ENCODE results near the gene APOLD1.
"Not testable (repeated sequence)": the region's sequence is repeated elsewhere in the genome, so short reads cannot be mapped to it uniquely, and the experiment has no call there.

The APOLD1 gene

DNA sequence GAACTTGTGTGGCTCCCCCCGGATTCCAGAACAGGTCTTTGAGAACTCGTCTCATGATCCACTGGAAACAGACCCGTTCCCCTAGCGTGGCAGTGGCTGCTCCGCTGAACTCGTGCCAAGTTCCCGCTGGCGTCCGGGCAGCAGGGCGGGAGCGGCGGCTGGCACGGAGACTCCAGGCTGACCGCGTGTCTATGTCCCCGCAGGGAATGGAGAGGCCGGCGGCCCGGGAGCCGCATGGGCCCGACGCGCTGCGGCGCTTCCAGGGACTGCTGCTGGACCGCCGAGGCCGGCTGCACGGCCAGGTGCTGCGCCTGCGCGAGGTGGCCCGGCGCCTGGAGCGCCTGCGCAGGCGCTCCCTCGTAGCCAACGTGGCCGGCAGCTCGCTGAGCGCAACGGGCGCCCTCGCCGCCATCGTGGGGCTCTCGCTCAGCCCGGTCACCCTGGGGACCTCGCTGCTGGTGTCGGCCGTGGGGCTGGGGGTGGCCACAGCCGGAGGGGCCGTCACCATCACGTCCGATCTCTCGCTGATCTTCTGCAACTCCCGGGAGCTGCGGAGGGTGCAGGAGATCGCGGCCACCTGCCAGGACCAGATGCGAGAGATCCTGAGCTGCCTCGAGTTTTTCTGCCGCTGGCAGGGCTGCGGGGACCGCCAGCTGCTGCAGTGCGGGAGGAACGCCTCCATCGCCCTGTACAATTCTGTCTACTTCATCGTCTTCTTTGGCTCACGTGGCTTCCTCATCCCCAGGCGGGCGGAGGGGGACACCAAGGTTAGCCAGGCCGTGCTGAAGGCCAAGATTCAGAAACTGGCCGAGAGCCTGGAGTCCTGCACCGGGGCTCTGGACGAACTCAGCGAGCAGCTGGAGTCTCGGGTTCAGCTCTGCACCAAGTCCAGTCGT lies 1.5 kb downstream of the APOLD1 start:
- DNase-seq (ENCODE audit: low read depth, low spot score), result no peak

DNA sequence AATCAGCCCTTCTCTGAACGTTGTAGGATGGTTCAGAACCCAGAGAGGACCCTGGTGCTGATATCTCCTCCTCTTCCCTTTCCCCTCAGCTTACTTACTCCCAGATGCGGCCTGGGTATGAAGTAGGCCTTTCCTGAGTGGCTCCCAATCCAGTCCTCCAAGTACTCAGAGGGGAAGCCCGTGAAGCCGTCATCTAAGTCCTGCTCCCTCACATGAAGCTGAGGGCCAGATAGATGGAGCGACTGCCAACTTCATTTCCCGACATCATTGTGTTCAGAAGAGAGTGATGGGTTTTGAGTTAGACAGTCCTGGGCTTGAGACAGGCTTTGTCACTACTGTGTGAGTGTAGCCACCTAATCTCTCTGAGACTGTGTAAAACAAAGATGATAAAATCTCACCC lies 2.7 kb downstream of the APOLD1 start:
- no peak for DNase-seq (ENCODE audit: low read depth, low spot score)

DNA sequence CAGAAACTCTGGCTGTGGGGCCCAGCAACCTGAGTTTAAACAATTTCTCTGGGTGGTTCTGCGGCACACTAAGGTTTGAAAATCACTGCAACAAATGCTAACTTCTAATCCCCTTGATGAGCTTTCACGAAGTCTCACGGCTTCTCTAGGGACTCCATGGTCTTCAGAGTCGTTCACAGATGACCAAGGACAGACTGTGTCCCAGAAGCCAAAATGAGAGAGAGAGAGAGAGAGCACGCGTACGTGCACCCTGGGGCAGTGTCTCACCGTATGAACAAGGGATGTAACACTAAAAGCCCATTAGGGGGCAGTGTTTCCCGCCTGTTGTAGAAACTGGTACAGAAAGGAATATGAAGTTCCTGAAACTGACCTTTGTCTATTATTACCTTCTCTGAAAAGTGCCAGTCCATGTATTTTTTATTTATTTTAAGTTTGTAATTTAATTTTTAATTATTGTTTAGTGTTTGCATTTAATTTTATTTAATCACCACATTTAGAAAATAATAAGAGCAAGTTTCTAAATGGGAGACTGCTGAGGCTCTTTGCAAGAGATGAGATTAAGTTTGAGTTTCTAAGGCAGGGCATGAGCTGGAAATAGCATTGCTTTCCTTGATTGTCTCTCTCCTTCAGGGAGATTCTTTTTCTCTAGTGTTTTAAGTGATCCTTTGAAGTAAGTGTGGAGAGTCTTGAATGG lies 3.4 kb downstream of the APOLD1 start:
- DNase-seq (ENCODE audit: low read depth, low spot score), result no peak

DNA sequence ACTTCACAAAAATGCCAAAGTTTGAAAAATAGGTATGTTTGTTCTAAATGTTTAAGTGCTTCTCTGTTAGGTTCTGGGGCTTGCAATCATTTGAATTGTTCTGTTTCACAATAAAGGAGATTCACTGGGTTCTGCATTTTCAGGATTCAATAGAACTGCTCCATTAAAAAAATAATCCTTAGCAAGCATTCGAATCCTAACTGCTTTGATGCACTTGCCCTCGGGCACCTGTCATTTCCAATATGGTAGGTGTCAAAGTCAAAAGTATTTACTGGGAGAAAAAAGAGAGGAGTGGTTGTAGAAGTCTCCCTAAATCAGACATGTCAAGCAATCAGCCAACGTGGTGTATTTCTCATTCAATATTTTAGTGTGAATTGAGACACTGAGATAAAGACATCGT lies 5.5 kb downstream of the APOLD1 start:
- no peak for DNase-seq (ENCODE audit: low read depth, low spot score)

DNA sequence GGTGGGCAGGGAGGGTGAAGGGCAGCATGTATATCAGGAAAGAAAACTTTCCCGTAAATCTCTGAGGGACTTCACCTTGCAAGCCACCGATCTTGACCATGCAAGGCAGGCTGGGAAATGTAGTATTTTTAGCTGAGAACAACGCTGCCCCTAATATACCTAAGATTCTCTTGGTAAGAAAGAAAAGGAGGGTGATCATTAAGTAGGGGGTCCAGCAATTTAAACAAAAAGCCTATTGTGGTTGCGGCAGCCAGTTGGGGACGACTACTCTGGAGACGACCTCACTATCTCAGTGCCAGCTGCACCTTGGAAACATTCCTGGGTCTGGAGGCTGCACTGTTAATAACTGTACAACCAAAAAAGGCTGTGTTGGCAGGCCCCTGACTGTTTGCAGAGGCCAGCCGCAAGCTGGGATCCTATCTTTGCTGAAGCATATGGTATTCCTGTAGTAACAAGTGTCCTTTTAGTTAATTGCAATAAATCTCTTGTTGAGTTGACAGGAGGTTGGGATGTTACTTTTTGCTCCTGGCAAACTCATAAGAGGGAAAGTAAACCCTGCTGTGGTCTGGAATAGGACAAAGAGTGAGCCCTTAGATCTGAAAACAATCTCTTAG lies 6.4 kb downstream of the APOLD1 start:
- no peak for DNase-seq (ENCODE audit: low read depth, low spot score)

DNA sequence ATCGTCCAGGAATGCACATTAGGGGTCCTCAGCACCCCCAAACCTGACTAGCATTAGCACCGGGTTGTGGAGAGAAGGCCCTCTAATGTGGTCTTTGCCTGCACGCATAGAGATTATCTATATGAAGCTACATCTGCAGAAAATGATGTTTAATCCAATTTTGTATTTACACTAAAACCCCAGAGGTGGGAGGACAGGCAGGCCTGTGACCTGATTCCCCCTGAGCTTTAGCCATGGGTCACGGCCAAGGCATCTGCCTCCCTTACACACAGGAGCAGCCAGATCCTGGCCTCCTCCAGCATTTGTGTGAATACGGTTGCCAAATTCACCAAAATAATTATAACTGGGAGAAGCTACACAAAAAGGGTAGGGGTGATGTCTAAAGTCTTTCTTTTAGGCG lies 7.0 kb downstream of the APOLD1 start:
- DNase-seq (ENCODE audit: low read depth, low spot score), result no peak

DNA sequence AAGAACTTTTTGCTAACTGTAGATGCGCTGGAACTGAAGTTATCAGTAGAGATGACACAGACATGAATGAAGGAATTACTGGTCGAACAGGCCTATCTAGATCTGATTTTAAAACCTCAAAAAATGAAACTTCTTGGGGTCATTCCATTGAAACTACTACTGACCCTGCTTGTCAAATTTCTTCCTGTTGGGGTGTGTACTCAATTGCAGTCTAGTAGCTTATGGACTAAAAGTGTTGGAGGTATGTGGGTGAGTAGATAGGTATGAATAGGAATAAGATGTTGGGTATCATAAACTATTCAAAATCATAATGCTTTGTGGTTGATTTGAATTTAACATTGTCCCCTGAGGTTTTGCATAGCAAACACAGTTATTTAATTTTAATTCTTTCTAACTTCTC lies 9.2 kb downstream of the APOLD1 start:
- no peak for DNase-seq (ENCODE audit: low read depth, low spot score)

DNA sequence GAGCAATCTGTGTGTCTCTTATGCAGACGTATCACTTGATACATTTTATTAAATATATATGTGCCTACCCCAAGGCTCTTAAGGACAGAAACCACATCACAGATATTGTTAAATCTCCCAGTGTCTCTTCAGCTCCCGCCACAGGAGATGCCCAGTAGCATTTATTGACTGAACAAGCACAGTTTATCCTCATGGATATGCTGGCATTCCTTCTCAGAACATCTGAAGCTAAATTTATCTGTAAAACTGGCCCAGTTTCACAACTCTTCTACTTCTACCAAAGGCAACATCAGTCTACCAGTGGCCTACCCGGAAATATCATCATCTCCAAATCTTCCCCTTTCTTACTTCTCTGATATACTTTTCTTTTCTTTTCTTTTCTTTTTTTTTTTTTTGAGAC lies 10.7 kb downstream of the APOLD1 start:
- DNase-seq (ENCODE audit: low read depth, low spot score), result no peak

DNA sequence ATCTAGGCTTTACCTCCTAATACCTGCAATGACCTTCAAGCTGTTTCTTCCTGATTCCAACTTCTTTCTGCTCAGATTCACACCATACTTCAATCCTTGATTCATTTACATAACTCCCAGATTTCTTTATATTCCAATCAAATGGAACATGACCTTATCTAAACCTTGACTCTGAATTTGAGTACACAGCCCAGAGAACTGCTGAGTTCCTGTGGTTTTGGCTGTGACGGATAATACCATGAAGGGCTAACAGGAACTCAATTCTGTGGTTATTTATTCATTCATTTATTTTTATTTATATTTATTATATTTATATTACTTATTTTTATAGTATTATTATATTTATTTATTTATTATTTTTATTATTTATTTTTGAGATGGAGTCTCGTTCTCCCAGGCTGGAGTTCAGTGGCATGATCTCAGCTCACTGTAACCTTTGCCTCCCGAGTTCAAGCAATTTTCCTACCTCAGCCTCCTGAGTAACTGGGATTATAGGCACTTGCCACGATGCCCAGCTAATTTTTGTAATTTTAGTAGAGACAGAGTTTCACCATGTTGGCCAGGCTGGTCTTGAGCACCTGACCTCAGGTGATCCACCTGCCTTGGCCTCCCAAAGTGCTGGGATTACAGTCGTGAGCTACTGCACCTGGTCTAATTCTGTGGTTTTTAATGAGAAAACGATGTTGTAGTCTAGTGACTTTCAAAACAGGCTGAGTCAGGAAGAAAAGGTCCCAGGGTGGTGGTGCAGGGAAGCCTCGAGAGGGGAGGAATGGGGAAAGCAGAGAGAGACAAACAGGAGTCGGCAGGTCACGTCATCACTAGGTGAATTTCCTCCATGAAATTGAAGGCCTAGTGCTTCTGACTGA lies 11.7 kb downstream of the APOLD1 start:
- DNase-seq (ENCODE audit: low read depth, low spot score), result no peak

DNA sequence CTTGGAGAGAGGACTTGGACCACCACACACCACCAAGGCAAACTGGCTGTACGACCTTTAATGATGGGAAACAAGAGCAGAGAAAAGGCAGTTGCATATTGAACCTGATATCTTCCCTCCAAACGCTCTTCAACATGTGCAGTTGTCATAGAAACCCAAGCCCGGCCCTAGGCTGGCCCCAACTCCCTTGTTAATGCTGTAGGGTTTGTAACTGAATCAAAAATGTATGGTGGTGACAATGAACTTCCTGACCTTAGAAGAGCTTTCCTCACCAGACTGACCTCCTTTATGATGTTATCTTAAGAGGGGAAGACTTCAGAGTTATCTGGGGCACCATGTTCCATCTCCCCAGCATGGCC lies 12.3 kb downstream of the APOLD1 start:
- no peak for DNase-seq (ENCODE audit: low read depth, low spot score)

DNA sequence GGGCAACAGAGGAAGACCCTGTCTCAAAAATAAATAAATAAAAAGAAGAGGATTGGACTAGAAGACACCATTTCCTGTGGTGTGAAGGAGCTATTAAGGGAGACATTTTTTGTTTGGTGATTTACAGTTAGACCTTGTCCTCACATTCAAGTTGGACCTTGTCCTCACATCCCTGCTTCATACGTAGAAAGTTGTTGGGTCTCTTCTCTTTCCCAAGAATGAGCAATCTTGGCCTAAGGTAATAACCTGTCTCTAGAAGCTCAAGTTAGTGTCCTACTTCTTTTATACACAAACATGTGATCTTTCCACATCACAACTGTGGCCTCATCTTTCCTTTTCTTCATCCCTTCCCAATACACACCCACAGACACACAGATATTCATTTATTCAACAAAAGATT lies 13.0 kb downstream of the APOLD1 start:
- DNase-seq (ENCODE audit: low read depth, low spot score), result no peak

DNA sequence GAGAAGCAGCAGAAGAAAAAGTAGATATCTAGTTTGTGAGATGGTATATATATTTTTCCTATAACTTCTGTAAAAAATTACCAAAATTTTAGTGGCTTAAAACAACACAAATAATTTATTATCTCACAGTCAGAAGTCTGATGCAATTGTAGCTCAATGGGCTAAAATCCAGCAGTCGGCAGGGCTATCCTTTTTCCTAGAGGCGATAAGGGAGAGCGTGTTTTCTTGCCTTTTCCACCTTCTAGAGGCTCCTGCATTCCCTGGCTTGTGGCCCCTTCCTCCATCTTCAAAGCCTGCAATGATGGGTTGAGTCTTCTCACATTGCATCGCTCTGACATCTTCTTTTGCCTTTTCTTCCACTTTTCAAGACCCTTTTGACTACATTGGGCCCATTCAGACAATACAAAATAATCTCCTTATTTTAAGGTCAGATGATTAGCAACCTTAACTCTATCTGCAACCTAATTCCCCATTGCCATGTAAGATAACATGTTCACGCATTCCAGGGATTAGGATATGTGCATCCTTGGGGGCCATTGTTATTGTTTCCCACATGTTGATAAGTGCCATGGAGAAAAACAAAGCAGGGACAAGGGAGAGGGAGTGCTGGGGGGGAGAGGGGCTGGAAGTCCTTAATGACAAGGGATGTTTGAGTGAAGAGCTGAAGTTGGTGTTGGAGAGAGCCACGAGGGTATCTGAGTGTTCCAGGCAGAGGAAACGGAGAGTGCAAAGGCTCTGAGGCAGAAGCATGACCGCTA lies 13.9 kb downstream of the APOLD1 start:
- DNase-seq (ENCODE audit: low read depth, low spot score), result no peak

DNA sequence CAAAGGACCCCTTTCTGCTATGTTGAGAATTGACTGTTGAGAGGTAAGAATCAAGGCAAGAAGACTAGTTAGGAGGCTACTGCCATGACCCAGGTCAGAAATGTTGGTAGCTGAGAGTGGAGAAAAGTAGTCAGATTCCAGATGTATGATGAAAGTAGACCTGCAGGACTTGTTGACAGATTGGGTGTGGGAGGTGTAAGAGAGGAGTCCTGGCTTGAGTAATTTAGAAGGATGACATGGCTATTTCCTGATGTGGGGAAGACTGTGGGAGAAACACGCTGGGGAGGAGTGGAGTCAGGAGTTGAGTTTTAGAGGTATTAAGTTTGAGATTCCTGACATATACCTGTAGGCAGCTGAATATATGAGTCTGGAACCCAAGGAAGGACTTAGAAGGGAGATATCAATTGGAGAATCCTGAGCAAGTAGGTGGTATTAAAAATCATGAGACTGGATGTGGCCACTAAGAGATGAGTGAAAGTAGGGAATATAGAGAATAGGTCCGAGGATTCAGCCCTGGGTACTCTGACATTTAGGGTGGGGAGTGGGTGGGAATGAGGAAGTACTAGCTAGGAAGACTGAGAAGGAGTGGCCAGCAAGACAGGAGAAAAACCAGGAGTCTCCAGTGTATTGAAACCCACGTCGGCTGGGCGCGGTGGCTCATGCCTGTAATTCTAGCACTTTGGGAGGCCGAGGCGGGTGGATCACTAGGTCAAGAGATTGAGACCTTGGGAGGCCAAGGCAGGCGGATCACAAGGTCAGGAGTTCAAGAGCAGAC lies 15.1 kb downstream of the APOLD1 start:
- no peak for DNase-seq (ENCODE audit: low read depth, low spot score)

DNA sequence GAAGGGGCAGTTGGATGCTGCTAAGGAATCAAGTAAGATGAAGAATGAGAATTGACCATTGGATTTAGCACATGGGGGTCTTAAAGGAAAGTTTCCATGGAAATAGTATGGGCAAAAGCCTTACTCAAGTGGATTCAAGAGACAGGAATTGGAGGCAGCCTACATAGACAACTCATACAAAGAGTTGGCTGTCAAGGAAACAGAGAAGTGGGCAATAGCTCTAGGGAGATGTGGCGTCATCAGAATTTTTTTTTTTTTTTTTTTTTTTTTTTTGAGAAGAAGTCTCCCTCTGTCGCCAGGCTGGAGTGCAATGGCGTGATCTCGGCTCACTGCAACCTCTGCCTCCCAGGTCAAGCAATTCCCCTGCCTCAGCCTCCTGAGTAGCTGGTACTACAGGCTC lies 16.2 kb downstream of the APOLD1 start:
- not testable (repeated sequence) for DNase-seq (ENCODE audit: low read depth, low spot score)

DNA sequence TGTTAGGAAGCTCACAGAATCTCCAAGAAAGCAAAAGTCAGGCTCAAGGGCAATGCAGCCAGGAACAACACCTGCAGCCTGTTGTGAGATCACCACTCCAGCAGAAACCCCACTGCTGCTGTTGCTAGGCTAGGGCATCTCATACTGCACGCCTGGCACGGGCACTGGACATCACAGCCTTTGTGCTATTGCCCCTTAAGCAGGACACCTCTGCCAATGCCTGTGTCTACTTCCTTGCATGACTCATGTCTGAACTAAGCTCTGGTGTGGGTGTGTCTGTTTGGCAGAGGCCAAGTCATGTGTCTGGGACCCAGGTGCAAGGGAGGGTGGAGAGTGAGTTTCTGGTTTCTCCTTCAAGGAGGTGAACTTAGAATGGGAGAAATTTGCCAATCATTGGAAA lies 17.7 kb downstream of the APOLD1 start:
- DNase-seq (ENCODE audit: low read depth, low spot score), result no peak

DNA sequence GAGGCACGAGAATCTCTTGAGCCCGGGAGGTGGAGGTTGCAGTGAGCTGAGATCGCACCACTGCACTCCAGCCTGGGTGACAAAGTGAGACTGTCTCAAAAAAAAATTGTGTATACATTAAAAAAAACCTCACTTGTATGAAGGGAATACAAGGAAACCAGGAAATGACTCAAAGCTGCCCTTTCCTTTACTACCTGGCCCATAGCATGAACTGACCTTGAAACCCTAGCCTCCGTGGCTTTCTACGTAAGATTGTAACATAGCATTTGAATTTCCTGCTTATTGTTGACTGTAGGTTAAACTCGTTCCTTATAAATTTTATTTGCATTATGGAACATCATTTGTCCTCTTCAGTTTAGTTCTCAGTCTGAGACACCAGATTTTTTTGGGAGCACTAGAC lies 18.6 kb downstream of the APOLD1 start:
- no peak for DNase-seq (ENCODE audit: low read depth, low spot score)

DNA sequence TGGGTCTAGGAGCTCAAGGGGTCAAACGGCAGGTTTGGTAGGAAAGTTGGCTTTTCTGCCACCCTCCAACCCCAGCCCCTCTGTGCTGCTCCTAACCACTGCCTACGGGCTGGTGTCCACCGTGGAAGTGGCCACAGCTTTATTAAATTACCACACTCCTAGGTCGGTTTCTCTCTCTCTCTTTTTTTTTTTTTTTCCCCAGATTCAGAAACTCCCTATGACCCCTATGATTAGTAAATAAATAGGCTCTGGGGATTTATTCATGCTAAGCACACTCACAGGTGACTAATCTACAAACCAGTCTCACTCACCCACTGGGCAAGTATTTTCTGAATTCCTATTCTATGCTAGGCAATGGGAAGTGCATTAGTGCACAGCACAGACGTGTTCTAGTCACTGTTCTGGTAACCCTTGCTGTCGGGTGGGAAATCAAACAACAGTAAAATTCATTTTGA lies 19.0 kb downstream of the APOLD1 start:
- no peak for DNase-seq (ENCODE audit: low read depth, low spot score)

DNA sequence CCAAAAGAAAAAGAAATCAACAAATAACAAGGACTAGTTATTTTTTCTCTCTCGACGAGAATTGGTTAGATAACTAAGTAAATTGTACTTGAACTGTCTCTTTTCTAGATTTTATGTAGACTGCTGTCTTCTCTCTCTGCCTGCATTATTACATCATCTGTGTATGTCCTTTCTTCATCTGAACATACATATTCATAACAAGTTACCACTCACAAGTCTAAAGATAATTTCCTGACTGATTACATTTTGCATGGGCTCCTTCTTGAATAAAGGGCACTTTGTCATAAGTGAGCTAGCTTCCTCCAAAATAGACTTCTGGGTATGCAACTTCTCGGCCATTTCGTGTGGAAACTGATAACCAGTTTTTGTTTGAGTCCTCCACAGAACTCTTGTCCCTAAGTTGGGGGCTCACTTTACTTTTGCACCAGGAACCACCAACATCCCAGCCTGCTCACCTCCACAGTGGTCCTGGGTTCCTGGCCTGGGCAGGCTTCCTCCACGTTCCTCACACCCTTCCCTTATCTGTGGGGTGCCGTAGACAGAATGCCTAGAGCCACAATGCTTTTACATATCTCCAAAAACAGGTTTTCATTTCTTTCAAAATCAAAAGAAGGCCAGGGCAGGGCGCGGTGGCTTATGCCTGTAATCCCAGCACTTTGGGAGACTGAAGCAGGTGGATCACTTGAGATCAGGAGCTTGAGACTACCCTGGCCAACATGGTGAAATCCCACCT lies 21.5 kb downstream of the APOLD1 start:
- no peak for DNase-seq (ENCODE audit: low read depth, low spot score)

DNA sequence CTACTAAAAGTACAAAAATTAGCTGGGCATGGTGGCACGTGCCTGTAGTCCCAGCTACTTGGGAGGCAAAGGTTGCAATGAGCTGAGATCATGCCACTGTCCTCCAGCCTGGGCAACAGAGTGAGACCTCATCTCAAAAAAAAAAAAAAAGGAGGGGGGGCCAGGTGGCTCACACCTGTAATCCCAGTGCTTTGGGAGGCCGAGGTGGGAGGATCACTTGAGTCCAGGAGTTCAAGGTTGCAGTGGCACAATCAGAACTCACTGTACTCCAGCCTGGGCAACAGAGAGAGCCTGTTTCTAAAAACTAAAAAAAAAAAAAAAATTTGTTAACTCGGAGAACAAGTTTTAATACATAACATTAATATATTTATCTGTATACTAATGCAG lies 22.1 kb downstream of the APOLD1 start:
- DNase-seq (ENCODE audit: low read depth, low spot score), result not testable (repeated sequence)

All from smooth muscle cell of the brain vasculature (primary cell).